ENCODE data around the gene TBX1.
"Not testable (repeated sequence)": the region's sequence is repeated elsewhere in the genome, so short reads cannot be mapped to it uniquely, and the experiment has no call there.

The TBX1 gene

DNA sequence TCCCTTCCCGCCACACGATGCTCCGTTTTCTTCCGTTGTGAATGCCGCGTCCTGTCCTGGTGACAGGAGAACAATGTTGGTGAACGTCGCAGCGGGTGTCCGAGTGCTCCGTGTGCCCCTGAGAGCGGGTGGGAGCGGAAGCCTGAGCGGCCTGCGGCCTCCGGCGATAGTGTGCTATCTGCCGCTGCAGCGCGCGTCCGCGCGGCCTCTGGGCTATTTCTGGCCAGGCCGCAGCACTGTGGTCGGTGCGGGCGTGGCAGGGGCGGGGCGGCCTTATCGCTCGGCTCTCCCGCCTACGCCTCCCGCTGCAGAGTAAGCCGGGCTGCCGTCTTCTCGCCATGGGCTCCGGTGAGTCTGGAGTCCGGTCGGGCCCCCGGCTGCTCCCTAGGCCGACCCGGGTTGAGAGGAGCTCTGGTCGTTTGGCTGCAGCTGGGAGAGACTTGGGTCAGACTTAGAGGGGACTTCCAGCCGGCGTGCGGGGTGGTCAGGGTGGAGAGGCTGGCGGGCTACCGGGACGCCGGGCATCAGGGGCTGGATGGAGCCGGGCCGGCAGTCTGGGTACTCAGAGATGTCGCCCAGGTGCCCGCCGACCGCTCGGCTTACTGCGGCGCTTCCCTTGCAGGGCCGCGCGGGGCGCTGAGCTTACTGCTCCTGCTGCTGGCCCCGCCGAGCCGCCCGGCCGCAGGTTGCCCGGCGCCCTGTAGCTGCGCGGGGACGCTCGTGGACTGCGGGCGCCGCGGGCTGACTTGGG is 37.2 kb upstream of the TBX1 start, which contains the start of gene GP1BB:
Gene GP1BB, plus strand, starts transcription at position 308 of the 751 bp plus-strand sequence. Its CDS starts 31 bp downstream, at position 339.
- no peak for DNase-seq

DNA sequence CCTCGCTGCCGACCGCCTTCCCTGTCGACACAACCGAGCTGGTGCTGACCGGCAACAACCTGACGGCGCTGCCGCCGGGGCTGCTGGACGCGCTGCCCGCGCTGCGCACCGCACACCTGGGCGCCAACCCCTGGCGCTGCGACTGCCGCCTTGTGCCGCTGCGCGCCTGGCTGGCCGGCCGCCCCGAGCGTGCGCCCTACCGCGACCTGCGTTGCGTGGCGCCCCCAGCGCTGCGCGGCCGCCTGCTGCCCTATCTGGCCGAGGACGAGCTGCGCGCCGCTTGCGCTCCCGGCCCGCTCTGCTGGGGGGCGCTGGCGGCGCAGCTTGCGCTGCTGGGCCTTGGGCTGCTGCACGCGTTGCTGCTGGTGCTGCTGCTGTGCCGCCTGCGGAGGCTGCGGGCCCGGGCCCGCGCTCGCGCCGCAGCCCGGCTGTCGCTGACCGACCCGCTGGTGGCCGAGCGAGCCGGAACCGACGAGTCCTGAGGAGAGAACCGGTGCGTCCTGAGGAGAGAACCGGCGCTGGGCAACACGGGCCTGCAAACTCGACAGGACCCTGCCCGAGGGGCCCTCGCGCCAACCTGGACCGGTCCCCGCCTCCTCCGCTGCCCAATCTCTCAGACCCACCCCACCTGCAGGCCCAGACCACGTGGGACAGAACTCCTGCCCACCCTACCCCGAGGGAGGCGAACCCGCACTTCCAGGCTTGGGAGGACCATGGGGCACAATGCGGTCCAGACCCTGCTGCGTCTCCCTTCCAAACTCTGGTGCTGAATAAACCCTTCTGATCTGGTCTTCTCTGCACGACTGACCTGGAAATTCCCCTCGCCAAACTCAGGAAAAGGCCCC is 36.4 kb upstream of the TBX1 start:
- DNase-seq: no peak

DNA sequence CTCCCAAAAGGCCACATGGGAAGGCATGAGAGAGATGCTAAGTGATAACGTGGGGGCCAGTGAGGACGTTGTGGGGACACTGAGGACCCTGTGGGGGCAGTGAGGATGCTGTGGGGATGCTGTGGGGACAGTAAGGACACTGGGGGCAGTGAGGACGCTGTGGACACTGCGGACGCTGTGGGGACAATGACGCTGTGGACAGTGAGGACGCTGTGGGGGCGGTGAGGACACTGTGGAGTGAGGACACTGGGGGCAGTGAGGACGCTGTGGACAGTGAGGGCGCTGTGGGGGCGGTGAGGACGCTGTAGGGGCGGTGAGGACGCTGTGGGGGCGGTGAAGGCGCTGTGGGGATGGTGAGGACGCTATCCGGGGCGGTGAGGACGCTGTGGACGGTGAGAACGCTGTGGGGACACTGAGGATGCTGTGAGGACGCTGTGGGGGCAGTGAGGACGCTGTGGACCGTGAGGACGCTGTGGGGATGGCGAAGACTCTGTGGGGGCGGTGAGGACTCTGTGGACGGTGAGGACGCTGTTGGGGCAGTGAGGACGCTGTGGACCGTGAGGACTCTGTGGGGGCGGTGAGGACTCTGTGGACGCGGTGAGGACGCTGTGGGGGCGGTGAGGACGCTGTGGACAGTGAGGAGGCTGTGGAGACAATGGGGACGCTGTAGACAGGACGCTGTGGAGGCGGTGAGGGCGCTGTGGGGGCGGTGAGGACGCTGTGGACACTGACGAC is 35.5 kb upstream of the TBX1 start:
- no peak for DNase-seq

DNA sequence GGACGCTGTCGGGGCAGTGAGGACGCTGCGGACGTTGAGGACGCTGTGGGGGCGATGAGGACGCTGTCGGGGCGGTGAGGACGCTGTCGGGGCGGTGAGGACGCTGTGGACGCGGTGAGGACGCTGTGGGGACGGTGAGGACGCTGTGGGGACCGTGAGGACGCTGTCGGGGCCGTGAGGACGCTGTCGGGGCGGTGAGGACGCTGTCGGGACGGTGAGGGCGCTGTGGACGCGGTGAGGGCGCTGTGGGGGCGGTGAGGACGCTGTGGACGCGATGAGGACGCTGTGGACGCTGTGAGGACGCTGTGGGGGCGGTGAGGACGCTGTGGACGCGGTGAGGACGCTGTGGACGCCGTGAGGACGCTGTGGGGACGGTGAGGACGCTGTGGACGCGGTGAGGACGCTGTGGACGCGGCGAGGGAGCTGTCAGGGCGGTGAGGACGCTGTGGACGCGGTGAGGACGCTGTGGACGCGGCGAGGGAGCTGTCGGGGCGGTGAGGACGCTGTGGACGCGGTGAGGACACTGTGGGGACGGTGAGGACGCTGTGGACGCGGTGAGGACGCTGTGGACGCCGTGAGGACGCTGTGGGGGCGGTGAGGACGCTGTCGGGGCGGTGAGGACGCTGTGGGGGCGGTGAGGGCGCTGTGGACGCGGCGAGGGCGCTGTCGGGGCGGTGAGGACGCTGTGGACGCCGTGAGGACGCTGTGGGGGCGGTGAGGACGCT is 34.4 kb upstream of the TBX1 start:
- not testable (repeated sequence) for DNase-seq

DNA sequence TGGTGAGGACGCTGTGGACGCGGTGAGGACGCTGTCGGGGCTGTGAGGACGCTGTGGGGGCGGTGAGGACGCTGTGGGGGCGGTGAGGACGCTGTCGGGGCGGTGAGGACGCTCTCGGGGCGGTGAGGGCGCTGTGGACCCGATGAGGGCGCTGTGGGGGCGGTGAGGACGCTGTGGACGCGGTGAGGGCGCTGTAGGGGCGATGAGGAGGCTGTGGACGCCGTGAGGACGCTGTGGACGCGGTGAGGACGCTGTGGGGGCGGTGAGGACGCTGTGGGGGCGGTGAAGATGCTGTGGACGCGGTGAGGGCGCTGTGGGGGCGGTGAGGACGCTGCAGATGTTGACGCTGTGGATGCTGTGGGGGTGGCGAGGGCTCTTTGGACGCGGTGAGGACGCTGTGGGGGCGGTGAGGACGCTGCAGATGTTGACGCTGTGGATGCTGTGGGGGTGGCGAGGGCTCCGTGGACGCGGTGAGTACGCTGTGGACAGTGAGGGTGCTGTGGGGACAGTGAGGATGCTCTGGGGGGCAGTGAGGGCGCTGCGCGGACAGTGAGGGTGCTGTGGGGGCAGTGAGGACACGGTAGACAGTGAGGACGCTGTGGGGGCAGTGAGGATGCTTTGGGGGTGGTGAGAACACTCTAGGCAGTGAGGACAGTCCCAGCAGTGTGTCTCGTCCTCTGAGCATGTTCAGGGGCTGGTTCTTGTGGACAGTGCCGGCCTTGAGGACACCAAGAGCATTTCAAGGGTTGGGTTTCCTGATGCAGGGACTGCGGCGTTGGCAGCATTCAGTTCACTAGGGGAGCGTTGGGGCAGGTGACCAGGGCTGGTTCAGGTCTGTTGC is 33.0 kb upstream of the TBX1 start:
- no peak for DNase-seq

DNA sequence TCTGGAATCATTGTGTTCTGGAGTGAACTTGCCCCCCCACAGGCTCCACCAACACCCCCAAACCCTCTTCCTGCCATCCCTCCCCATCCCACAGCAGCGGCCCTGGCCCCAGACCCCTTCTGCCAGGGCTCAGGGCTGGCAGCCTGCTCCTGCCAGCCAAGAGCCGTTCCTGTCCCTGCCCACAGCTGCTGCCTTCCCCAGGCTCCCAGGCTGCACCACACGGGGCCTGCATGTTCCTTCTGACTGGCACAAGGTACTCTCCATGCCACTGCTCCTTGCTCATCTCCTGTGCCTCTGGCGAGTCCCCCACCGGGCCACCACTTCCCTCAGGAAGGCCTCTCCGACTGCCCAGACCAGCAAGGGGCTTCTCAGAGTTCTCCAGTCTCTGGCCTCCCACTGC is 32.3 kb upstream of the TBX1 start:
- no peak for DNase-seq

DNA sequence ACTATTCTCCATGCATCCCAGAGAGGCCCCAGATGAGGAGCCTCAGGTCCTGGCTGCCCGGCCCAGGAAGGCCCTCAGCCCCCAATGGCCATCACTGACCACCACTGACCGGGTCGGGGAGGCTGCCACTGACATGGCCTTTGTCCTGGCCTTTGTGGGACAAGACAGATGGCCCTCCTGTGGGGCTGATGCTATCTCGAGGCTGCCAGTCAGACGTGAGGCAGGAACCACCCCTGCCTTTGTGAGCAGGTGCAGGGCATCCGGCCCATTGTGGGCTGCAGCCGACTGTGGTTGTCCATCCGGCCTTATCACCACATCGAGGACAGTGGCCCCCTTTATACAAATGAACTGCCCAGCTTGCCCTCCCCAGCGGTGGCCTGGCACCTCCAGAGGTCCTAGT is 31.7 kb upstream of the TBX1 start:
- DNase-seq: no peak

DNA sequence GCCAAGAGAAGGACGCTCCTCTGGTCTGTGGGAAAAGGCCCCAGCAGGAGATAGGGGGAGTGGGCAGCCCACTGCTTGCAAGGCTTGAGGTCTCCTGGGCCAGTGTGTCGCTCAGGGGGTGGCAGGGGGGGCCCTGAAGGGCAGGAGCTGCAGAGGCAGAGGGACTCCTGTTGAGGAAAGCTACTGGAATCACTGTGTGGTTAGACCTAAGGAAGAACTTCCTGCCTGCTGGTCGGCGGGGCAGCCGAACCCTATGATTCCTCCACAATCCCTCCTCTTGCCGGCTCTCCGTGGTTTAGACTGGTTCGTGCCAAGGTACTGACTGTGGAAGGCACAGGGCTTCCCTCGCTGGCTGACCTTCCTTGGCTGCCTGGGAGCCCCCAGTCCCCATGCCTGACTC is 31.1 kb upstream of the TBX1 start:
- no peak for DNase-seq

DNA sequence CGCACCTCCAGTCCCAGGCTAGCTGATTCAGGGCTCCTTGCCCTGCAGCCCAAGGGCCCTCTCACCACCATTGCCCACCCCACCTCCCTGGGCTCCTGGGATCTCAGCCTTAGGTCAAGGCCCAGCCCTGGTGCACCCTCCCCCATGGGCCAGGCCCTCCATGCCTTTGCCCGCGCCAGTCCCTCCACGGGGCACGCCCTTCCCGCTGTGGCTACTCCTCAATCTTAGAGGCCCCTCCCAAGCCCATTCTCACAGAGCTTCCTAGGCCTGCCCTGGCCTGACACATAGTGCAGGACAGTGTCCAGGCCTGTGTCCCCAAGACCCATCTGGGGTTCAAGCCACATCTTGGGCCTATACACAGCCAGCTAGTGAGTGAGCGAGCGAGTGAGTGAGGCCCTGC is 30.4 kb upstream of the TBX1 start:
- DNase-seq: no peak

DNA sequence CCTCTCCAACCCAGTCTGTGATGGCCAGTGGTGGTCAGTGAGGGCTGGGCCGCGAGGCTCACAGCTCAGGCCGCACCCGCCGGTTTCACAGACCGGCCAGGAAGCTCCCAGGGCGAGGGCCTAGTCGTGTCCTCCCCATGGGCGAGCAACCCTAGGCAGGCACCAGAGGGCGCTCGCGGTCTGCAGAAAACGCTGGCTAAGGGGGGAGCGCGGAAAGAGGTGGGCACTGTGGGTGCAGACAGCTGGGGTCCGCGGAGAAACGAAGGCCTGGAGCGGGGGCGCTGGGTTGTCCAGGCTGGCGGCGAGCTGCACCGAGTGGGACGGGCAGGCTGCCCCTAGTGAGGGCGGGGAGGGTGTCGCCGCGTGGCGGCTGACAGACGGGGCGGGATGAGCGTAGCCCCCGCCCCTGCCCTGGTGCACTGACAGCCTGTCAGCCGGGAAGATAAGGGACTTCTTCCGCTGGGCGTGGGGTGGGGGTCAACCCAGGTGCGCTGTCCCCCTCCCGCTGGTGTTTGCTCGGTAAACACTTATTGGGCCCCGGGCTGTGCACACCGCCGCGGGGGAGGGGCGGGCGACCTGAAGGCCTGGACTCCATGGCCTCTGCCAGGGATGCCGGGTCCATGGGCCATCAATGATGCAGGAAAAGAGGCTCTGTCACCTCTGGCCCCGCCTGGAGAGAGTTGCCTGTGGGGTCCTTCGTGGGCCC is 29.8 kb upstream of the TBX1 start:
- DNase-seq: peak; percentile 90

DNA sequence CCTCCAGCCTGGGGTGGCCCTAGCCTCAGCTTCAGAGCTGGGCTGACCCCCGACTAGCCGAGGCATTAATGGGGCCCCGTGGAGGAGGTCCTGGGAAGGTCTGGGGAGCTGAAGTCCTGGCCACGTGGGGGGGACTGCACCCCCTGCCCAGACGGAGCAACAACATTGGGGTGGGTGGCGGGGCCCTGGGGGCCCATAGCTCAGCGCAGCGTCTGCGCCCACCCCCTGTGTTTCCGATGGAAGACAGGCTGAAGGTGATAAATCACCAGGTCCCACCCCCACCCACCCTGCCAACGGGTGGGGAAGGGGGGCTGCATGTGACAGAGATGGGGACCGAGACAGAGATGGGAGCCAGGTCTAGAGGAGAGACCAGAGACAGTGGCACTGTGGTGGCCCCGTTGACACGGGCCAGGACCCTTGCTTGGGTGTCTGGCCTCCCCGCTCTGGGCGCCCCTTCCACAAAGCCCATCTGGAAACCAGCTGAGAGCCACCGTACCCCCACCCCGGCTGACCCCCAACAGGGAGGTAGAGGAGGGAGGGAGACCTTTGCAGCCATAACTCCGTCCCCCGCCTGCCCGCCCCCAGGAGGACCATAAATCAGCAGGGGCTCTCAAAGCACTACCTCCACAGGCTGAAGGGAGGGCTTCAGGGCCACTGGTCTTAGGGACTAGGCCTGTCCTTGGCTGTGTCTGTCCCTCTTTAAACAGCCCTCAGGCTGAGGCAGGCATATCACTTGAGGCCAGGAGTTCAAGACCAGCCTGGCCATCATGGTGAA is 29.0 kb upstream of the TBX1 start:
- no peak for DNase-seq

DNA sequence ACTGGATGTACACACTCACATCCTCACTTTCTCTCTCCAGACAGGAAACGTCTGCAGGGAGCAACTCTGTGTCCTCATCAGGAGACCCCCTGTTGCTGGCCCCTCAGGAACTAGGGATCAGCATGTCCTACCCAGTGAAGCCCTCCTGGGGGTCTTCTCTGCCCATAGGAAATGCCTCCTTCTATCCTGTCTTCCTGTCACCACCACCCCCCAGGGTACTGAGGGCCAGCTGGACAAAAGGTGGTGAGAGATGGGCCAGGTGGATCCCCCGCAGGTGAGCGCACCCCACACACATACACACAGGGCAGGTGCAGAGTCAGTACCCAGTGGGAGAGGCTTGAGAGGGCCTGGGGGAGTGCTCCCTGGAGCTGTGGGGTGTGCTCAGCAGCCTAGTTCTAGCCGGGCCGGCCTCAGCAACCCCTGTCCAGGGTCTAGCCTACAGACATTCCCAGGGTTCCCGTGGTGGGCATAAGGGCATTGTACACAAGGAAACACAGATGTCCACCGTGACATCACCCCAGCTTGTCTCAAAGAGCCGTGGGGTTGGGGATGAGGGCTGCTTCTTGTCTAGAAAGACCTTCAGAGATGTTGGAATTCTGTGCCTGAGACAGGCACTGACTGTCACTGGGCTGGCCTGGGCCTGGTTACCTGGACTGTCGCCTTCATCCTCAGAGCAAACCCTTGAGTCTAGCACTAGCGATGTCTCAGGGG is 28.0 kb upstream of the TBX1 start:
- no peak for DNase-seq

DNA sequence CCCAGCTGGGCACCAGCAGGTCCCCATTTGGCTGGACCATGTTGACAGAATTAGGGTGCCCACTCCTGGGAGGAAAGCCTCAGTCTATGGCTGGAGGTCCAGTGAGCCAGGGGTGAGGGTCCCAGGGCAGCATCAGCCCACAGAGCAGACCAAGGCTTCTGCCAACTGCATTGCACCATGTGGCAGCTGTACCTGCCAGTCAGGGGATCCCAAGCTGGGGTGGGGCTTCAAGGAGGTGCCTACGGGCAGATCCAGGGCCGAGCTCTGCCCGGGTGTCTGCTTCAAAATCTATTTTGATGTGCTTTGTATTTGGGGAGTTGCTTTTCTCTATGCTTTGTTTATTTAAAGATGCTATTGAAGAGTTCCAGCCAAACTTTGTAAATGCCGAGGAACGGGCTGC is 26.8 kb upstream of the TBX1 start:
- no peak for DNase-seq

DNA sequence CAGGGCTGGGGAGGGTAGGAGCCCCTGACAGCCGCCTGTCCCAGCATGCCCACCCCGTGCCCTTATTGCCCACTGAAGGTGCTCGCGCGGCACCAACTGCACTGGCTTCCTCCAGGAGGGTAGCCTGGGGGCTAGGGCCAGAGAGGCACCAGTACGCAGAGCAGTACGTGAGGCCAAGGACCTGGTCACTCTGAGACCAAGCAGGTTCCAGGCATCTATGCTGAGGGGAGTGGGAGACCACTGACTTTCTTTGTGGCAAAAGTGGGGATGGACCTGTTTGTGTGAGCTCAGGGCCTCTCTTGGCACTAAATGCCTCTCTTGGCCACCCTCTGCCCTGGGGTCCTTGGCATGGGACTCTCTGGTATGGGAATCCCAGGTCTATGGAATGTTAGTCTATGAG is 26.4 kb upstream of the TBX1 start:
- DNase-seq: no peak

DNA sequence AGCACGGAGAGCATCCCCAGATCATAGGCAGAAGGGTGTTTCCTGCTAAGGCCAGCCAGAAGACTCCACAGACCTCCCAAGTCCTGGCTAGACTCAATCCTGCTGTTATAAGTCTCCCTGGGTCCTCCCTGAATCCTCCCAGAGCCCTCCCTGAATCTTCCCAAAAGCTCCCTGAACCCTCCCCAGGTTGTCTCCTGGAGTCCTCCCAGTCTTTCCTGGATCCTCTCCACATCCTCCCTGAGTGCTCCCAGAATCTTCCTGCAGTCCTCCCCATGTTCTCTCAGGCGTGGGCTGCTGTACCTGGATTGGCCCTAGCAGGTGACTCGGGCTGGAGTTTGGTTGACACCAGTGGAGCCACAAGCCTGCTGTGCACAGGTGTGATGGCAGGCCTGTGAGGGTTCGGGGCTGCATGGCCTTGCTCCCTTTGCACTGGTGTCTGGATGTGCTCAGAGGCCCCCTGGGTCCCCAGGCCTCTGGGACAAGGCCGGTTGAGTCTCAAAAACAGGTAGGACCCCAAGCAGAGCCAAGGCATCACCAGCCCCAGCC is 25.7 kb upstream of the TBX1 start:
- DNase-seq: no peak

DNA sequence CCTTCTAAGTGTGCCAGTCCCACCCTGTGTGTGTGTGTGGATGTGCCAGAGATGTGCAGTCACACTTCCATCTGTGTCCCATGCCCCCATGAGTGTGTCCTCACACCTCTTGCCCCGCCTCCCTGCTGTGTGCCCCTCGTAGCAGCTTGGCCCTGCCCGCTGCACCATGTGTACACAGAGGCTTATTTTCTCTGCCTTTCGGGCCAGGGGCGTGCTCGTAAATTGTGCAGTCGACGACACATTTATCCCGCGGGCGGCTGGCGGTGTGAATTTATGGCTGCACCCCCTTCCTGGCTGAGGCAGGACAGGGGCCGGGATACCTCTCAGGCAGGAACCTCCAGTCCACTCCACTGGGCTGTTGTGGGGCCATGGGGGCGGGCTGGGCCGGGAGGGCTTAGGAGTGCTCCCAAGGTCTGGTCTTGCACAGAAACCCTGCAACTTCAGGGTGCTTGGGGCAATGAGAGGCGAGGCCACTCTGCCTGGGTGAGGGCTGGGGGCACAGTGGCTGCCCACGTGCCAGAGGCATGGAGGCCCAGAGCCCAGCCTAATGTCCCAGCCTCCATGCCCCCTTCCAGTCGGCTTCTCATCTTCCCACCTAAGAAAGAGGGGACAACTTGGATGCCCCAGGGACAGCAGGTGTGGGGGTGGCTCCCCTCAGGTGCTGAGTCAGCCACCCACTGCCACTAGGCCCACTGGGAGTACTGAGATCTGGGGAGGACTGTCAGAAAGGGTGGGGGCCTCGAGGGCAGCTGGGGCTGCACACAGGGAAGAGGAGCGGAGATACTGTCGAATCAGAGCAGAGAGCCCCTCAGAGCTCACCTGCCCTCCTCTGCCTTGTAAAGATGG is 24.7 kb upstream of the TBX1 start:
- no peak for DNase-seq

DNA sequence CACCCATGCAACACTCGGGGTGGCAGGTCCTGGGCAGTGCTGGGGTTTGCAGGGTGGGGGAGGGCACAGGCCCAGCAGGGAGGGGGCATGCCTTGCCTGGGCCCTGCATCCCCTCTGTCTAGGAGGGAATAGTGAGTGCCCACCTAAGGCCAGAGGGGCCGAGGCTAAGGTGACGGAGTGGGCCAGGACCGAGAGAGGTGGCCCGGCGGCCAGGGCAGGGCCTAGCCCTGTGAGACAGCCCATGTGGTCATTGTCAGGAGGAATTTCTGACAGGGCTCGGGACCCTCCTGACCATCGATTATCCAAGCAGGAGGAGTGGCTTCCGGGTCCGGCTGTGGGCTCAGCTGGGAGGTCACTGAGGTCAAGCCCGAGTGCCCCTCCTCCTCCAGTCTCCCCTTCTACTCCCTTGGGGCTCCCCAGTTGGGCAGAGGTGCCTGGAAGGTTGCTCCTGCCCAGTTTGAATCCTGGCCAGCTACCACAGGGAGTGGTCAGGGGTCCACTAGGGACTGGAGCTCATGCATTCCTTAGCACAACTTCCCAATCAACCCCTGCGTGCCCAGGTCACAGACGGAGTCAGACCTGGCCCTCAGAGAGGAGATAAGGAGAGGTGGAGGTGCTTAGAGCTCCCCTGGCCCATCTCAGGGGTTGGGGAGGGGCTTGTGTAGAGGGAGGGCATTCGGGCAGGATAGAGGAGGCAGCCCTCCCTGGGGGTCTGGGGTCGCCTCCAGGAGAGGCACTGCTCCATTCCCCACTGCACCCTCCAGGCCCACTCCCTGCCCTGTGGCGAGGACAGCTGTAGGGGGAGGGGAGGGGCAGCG is 22.5 kb upstream of the TBX1 start:
- DNase-seq: no peak

Data from right hindlimb (tissue), 1 donor.